ENCODE results near the gene SNN. TPM values are rescaled to one million over a fixed set of nuclear protein-coding genes. Genes with fewer than 3 reads are reported as not detected.

Gene SNN
- total RNA-seq, 1 donor from 2014 or later = 23.1 TPM

GRCh38 chr16:11673091-11674000 lies 5.1 kb downstream of the SNN start:
- TF ChIP-seq POLR2AphosphoS5 (IDR thresholded peaks at IDR 0.05; ENCODE audit: insufficient read depth in 1 of 2, low read depth in 1 of 2) = no peak
- TF ChIP-seq, protein P1, sequence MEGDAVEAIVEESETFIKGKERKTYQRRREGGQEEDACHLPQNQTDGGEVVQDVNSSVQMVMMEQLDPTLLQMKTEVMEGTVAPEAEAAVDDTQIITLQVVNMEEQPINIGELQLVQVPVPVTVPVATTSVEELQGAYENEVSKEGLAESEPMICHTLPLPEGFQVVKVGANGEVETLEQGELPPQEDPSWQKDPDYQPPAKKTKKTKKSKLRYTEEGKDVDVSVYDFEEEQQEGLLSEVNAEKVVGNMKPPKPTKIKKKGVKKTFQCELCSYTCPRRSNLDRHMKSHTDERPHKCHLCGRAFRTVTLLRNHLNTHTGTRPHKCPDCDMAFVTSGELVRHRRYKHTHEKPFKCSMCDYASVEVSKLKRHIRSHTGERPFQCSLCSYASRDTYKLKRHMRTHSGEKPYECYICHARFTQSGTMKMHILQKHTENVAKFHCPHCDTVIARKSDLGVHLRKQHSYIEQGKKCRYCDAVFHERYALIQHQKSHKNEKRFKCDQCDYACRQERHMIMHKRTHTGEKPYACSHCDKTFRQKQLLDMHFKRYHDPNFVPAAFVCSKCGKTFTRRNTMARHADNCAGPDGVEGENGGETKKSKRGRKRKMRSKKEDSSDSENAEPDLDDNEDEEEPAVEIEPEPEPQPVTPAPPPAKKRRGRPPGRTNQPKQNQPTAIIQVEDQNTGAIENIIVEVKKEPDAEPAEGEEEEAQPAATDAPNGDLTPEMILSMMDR (IDR thresholded peaks at IDR 0.05) = no peak
- TF ChIP-seq POLR2A (IDR thresholded peaks at IDR 0.05) = no peak
- H3K9me3 ChIP-seq = no peaks in the 10 kb centered on the region
- peak overlapping the region; percentile 42 for H3K27ac ChIP-seq
- no peak overlapping the region for H3K4me3 ChIP-seq
- DNase-seq (ENCODE audit: extremely low spot score in 2 of 2) = no peak
- H3K36me3 ChIP-seq = peaks cover 0 to 24% of the 10 kb centered on the region in 2 donors
- intact Hi-C loops (cut with DNase I) = no loop called here
- H3K4me1 ChIP-seq = peaks cover 91% of the 10 kb centered on the region
- H3K27me3 ChIP-seq = no peaks in the 10 kb centered on the region

- Histone ChIP-seq H3K4me3 (no peak overlapping the region), H3K27me3 (no peaks in the 10 kb centered on the region), H3K36me3 (peaks cover 0 to 31% of the 10 kb centered on the region in 2 donors), H3K27ac (peak overlapping the region; percentile 42), H3K9me3 (no peaks in the 10 kb centered on the region), H3K4me1 (peaks cover 96% of the 10 kb centered on the region)
- DNase-seq (ENCODE audit: extremely low spot score in 2 of 2) = no peak
- TF ChIP-seq POLR2A (IDR thresholded peaks at IDR 0.05) (no peak), POLR2AphosphoS5 (IDR thresholded peaks at IDR 0.05; ENCODE audit: insufficient read depth in 1 of 2, low read depth in 1 of 2) (no peak)
- TF ChIP-seq, protein P1 (IDR thresholded peaks at IDR 0.05) = no peak
- intact Hi-C loops (cut with DNase I) = no loop called here
These were observed 6.0 kb downstream of the SNN start for GRCh38 chr16:11674001-11674817.

GRCh38 chr16:11674818-11675560 lies 6.7 kb downstream of the SNN start:
- DNase-seq (ENCODE audit: extremely low spot score in 2 of 2) = no peak
- H3K36me3 ChIP-seq = peaks cover 0 to 35% of the 10 kb centered on the region in 2 donors
- TF ChIP-seq POLR2A (IDR thresholded peaks at IDR 0.05) (no peak), POLR2AphosphoS5 (IDR thresholded peaks at IDR 0.05; ENCODE audit: insufficient read depth in 1 of 2, low read depth in 1 of 2) (no peak)
- TF ChIP-seq, protein P1 (IDR thresholded peaks at IDR 0.05) = no peak
- H3K4me1 ChIP-seq = peaks cover 88% of the 10 kb centered on the region
- H3K4me3 ChIP-seq = no peak overlapping the region
- no peaks in the 10 kb centered on the region for H3K9me3 ChIP-seq
- H3K27ac ChIP-seq = peak overlapping the region; percentile 42
- H3K27me3 ChIP-seq = no peaks in the 10 kb centered on the region
- intact Hi-C loops (cut with DNase I) = no loop called here

- Histone ChIP-seq H3K4me1 (peaks cover 79% of the 10 kb centered on the region), H3K4me3 (no peak overlapping the region), H3K9me3 (no peaks in the 10 kb centered on the region), H3K27me3 (no peaks in the 10 kb centered on the region), H3K36me3 (peaks cover 0 to 35% of the 10 kb centered on the region in 2 donors), H3K27ac (peak overlapping the region; percentile 6)
- no peak for TF ChIP-seq POLR2A (IDR thresholded peaks at IDR 0.05)
- TF ChIP-seq POLR2AphosphoS5 (IDR thresholded peaks at IDR 0.05; ENCODE audit: insufficient read depth in 1 of 2, low read depth in 1 of 2) = no peak
- TF ChIP-seq, protein P1 (IDR thresholded peaks at IDR 0.05) = no peak
- intact Hi-C loops (cut with DNase I) = no loop called here
- DNase-seq (ENCODE audit: extremely low spot score in 2 of 2) = no peak
These were observed 7.6 kb downstream of the SNN start for GRCh38 chr16:11675561-11676511.

All from vagina (tissue), 2 donors.